Measurements from ENCODE around the gene RPL13.

GRCh38 chr16:89572073-89572484 is 11.6 kb downstream of the RPL13 start:
- TF ChIP-seq JUNB (CRISPR knock-in tag; conservative IDR thresholded peaks at IDR 0.05) (no peak), NONO (IDR thresholded peaks at IDR 0.05; ENCODE audit: low read depth in 2 of 2, low read length in 1 of 2) (no peak), ZKSCAN1 (IDR thresholded peaks at IDR 0.05; ENCODE audit: low read depth, low read length) (no peak), ZNF263 (CRISPR knock-in tag; IDR thresholded peaks at IDR 0.05; ENCODE audit: borderline replicate concordance) (no peak), KLF16 (IDR thresholded peaks at IDR 0.05) (no peak), CTCF (IDR thresholded peaks at IDR 0.05 in 2 of 3, conservative IDR thresholded peaks at IDR 0.05 in 1 of 3; ENCODE audit: insufficient read depth in 2 of 3, low read depth in 1 of 3, low read length in 3 of 3) (no peak), RUNX1 (IDR thresholded peaks at IDR 0.05; ENCODE audit: low read depth) (no peak), AFF4 (CRISPR knock-in tag; IDR thresholded peaks at IDR 0.05) (no peak), EP300 (IDR thresholded peaks at IDR 0.05; ENCODE audit: low read length) (no peak), GABPA (tag; conservative IDR thresholded peaks at IDR 0.05; ENCODE audit: low read depth) (no peak), NRF1 (conservative IDR thresholded peaks at IDR 0.05 in 1 of 2, IDR thresholded peaks at IDR 0.05 in 1 of 2) (no peak), L3MBTL2 (IDR thresholded peaks at IDR 0.05) (no peak), TFAM (CRISPR knock-in tag; conservative IDR thresholded peaks at IDR 0.05) (no peak)
